Hematopoietic multipotent progenitor cell treated with erythropoietin and hydrocortisone succinate and interleukin-3 and kit ligand, for 15 days (in vitro differentiated cells): ENCODE measurements around the gene ARF1.
"Not testable (repeated sequence)": the region's sequence is repeated elsewhere in the genome, so short reads cannot be mapped to it uniquely, and the experiment has no call there.

ENCODE experiments used
- DNase-seq: peaks from one replicate; pipeline ENCODE4 v3.0.0-alpha.2; 2015; ENCODE audit warnings: low spot score

The ARF1 gene

GRCh38 chr1:228102791-228103620, 20.5 kb downstream of the ARF1 start, which contains the start of gene C1orf35:
Gene C1orf35, minus strand, starts transcription at chr1:228103325. Its CDS starts 98 bp downstream, at chr1:228103227.
- peak; percentile 85 for DNase-seq

DNA sequence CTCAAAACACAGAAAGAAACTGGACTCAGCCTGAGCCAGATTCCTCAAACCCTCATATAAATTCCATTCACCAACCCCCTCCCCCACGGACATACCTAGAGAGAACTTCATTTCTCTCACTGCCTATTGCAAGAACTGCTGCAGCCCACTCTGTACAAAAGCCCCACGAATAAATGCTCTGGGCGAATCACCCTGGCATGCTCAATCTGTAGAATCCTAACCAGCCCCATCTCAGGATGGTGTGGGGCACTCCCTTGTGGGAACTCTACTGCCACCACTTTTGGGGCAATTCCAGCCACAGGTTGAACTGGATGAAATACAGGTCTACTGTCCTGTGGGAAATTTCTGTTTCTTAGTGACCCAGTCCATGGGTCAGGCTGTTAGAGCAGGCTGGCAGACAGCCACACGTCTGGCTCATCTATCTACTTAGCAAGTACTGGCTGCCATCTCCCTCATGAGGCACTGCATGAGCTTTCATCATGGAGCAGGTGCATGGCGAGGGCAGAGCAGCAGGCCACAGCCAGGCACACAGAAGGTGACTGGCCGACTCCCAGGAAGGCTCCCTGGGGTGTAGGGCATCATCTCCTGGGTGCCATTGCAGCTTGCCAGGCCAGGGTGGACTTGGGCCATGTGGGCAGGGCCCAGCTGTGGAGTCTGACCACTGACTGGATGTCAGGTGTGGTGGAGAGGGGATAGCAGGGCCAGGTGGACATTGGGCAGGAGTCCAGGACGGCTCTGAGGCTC, 22.2 kb downstream of the ARF1 start:
- DNase-seq: no peak

DNA sequence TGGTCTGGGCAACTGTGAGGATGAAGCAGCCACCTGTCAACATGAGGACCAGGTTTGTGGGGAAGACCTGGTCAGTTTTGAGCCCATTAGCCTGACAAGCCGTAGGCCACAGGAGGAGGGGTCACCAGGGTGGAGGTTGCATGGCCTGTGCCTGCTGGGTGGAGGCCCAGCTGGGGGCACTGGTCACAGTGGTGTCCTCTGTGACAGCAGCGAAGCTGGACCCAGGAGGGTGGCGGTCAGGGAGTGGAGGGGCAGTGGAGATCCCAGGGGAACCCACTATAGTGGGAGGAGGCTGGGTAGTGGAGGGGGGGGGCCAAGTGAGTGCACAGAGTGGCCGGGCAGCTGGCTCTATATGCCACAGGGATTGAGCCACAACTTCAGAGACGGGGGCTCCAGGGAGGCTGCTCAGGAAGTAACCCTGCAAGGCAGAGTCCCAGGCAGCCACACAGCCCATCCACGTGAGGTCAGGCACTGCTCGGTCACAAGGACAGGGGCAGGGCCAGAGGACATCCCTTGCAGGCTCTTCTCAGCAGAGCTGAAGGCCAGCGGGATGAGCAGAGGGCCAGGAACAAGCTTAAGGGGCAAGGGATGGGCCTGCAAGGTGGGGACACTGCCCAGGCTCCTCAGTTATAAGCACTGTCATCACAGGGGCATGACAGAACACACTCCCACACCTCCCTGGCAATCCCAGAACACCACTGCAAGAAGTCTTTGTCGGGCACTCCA, 22.9 kb downstream of the ARF1 start:
- no peak for DNase-seq

DNA sequence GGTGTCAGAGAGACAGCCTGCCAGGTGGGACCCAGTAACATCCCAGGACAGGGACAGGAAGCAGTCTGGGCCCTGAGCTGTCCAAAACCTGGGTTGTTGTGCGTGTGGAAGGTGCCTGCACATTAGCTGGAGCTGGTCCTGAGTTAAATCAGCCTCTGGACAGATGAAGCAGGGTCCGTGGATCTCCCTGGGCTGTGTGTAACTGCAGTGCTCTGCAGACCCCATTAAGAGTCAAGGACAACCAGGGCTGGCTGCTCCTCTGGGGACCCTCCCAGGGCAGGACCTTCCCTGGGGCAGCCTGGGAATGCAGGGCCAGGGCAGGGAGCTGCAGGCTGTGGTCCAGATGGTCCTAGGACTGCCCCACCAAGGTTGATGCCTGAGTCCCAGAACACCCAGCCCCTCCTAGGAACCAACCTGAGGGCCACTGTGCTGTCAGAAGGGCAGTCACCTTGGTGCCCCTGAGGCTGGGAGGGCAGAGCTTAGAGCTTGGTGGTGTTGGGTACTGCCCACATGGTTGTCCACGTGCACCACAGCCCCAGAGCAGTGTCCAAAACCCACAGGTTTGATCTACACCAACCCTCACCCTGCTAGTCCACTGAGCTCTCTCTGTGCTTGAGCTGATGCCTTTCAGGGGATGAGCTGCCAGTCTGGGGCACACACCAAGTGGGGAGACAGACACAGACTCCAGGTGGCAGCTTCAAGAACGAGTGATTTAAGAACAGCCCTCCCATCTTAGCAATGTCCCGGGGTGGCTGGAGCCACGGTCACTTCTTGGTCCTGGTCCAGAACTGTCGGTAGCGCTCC, 23.7 kb downstream of the ARF1 start:
- DNase-seq: no peak

- DNase-seq: no peak
Observed at GRCh38 chr1:228106800-228107054, 24.2 kb downstream of the ARF1 start.

DNA sequence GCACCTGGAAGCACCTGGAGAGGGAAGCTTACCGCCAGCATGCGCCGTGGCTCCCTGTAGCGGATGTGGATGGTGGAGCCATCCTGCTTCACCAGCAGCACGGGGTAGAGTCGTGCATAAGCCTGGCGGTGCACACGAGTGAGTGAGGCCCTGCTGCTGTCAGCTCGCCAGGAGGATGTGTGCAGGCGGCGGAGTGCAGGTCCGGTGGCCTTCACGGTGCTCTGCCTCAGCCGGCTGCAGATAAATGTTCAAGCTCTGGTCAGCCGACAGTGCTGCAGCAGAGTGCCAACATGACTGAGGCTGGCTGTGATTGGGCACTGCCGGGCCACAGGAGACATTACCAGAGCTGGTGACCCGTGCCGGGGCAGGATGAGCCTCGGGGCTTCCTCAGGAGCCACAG, 25.1 kb downstream of the ARF1 start:
- DNase-seq: no peak

DNA sequence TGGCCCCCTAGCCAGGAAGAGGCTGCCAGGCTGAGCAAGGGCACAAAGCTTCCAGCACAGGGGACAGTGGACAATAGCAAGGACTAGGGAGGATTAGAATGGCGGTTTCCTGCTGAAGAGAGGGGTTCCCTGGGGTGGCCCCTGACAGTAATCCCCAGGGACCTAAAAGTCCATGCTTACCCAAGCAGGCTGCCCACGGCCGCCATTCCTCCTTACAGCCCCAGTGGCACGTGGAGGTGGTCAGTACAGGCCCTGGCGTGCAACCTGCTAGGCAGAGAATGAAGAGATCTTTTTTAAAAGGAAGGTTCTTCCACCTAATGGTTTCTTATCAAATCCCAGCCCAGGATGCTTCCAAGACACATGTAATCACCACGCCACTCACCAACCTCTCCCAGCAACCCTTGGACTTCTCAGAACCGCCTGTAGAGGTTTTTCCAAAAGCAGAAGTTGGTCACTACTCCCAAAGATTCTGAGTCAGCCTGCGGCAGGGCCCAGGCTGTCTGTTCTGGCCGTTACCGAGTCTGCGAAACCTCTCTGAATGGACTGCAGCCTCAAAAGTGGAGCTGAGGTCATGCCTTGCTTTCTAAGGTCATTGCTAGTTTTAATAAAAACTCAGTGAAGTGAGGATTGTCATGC, 25.7 kb downstream of the ARF1 start:
- no peak for DNase-seq

- no peak for DNase-seq
Observed at GRCh38 chr1:228108742-228109072, 26.2 kb downstream of the ARF1 start.

DNA sequence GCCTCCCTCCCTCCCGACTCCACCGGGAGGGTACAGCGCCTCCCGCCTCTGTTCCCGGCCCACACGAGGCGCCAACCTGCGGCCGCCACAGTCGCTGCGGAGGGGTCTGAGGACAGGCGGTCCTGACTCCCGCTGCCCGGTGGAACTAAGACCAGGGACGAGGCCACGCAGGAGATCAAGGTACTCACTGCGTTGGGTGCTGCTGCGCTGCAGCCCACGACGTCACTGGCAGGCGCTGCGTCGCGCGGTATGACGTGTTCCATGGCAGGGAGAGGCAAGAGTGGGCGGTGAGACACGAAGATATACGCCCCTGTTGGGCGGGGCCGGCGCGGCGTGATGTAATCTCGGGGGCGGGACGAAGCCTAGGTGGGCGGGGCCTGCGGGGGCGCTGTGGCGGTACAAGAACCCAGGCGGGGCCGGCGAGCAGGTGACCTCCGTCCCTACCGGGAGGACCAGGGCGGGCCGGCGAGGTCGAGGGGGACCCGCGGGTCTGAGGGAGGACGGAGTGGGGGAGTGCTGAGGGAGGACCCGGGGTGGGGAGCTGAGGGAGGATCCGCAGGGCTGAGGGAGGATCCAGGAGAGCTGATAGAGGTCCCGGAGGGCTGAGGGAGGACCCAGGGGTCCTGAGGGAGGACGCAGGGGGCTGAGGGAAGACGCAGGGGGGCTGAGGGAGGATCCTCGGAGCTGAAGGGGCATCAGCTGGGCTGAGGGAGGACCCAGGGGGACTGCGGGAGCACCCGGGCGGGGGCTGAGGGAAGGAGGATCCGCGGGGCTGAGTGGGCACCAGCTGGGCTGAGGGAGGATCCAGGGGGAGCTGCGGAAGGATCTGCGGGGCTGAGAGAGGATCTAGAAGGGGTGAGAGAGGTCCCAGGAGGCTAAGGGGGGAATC, 26.8 kb downstream of the ARF1 start, which contains the start of gene MRPL55:
TSS of gene MRPL55 (minus strand) at position 227 of the 889 bp plus-strand sequence. CDS start 1,039 bp downstream, outside the sequence.
- DNase-seq: peak; percentile 98

- DNase-seq: no peak
Observed at GRCh38 chr1:228109962-228110488, 27.5 kb downstream of the ARF1 start.

DNA sequence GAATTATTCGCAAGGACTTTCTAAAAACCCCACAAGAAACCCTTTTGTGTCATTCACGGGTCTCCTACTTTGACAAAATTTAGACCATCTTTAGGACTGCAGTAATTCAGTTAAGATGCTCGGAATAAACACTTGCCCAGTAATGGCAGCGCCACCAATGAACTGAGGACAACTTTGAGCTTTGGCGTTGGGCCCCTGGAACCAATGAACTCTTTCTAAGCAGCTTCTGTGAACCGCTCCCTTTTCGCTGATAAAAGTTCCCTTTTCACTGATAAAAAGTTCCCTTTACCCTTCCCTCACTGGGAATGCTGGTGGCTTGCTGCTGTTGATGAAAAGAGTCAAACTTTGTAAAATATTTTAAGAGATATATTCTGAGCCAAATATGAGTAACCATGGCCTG, 28.0 kb downstream of the ARF1 start:
- DNase-seq: no peak

DNA sequence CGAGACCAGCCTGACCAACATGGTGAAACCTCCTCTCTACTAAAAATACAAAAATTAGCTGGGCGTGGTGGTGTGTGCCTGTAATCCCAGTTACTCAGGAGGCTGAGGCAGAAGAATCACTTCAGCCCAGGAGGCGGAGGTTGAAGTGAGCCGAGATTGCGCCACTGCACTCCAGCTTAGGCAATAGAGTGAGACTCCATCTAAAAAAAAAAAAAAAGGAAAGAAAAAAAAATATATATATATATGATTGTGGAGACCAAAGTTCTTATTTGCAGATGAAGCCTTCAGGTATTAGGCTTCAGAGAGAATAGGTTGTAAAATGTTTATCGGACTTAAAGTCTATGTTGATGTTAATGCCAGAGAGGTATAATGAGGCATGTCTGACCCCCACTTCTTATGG, 28.8 kb downstream of the ARF1 start:
- DNase-seq: not testable (repeated sequence)

GRCh38 chr1:228112167-228112566, 29.7 kb downstream of the ARF1 start:
- DNase-seq: no peak

DNA sequence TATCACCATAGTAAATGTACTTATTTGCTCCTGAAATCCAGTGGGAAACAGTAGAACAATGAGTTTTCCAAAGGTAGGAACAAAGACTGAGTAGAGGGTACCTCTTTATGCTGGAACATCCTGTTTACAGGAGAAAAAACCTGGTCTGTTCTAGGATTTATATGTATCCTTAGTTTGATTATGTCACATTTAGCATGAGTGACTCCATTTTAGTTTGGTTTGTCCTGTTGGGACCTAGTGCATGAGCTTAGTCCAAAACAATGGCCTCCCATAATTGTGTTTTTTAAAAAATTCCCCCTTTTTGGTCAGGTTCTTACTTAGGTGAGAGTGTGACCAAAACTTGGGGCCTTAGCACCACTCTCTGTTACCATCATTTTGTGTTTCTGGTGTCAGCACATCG, 30.1 kb downstream of the ARF1 start:
- DNase-seq: no peak

DNA sequence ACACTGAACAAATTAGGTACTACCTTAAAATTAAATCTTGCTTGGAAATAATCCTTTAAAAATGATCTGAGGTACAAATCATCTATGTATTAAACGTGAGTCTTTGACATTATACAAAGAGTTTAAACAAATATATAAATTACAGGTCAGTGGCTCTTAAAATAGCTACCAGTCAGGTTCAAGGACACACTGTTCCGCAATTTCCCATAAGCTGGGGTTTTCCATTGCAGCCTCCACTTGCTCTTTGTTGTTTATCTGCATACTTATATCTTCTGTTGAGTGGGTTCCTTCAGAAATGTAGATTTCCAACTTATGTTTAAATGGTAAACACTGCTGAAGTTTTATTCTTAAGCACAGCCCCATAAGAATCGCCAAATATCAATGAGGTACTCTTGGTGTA, 32.3 kb downstream of the ARF1 start:
- no peak for DNase-seq

DNA sequence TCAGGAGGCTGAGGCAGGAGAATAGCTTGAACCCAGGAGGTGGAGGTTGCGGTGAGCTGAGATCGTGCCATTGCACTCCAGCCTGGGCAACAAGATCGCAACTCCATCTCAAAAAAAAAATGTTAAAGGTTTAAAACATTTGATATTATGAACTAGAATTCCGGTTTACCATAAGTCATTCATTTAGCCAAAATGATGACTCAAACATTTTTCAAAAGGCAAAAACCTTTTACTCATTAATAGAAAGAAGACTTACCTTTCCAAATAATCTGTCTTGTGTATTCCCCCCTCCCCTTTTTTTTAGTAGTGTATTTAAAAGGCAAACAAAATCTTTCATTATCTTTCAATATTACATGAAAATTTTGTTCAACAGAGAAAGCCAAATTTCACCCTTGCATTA, 34.8 kb downstream of the ARF1 start:
- DNase-seq: no peak

GRCh38 chr1:228118040-228118439, 35.5 kb downstream of the ARF1 start:
- no peak for DNase-seq

DNA sequence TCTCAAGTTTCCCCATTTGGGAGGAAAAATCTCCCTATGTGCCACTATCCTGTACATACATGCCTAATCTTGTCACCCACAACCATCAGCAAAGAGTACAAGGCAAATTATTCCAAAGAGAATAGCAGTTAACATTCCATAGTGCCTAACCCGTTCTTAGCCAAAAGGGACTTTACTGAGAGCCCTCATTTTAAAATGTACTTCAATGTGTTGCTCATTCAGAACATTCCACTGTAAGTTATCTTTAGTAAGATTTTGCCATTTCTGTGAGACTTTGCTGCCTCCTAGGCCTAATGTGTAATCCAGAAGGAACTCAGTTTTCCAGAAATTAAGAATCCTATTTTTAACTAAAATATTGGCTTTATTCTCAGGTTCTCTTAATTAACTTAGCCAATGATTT, 37.8 kb downstream of the ARF1 start:
- DNase-seq: no peak

DNA sequence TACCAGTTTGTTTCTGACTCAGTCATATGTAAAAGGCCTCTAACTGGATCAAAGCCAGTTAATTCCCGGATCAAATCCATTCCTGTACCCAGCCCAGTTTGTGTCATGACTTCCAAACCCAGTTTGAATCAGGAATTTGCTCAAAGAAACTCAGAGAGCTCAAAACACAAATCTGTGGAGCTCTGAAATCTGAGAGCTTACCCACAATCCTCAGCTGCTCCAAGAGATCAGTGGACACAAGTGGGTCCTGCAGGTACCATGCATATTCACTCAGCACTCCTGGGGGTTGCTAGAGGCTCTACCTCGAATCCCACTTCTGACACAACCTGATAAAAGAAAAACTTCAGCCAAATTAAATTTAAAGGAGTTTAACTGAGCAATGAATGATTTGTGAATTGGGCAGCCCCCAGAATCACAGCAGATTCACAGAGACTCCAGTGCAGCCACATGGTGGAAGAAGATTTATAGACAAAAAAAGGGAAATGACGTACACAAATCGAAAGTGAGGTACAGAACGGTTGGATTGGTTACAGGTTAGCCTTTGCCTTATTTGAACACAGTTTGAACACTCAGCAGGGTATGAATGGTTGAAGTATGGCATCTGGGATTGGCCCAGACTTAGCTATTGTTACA, 38.5 kb downstream of the ARF1 start:
- DNase-seq: no peak

DNA sequence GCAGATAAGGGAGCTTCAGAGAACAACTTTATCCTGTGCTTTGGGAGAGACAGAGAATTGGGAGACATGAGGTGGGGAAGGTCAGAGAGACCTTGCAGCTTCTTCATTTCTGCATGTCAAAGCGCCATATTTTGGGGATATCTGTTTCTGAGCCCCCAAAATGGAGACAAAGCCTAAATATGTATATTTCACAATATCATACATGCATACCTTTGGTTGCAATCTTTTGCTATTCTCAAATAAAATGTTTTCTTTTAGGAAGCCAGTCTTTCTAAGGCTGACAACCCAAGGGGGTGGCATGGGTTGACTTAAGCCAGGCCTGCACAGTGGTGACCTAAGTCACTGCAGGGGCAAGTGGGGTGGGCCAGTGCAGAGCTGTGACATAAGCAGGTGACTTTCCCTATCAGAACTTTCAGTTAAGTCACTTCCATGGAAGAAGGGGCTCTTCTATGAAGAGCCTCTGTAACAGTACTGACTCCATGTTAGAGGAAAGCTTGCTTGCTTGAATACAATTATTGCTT, 40.5 kb downstream of the ARF1 start:
- no peak for DNase-seq
